LNCAP (cell line): ENCODE data around the gene TBX3.

Experiments
- TF ChIP-seq, protein P1 (sequence below): fragments of 450-650 bp; IDR thresholded peaks from 2 replicates; pipeline ENCODE4 v1.5.1; 2017; ENCODE audit warnings: mild to moderate bottlenecking

Gene TBX3

DNA sequence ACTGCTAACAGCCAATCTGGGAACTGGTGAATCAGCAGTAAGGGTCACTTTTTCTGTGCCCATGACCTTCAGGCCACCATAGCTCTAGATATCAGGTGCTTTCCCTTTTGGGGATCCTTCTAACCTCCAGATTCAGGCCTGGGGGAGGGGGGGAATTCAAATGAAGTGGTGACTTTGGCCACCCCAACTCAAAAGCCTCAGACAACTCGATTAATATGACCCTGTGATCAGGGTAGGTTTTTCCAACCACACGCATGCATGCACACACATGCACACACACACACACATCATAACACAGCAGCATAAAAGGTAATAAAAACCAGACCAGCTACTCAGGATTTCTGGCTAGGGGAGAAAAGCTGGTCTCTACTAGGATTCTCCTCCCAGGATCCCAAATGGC lies 5.3 kb downstream of the TBX3 start:
- TF ChIP-seq, protein P1, sequence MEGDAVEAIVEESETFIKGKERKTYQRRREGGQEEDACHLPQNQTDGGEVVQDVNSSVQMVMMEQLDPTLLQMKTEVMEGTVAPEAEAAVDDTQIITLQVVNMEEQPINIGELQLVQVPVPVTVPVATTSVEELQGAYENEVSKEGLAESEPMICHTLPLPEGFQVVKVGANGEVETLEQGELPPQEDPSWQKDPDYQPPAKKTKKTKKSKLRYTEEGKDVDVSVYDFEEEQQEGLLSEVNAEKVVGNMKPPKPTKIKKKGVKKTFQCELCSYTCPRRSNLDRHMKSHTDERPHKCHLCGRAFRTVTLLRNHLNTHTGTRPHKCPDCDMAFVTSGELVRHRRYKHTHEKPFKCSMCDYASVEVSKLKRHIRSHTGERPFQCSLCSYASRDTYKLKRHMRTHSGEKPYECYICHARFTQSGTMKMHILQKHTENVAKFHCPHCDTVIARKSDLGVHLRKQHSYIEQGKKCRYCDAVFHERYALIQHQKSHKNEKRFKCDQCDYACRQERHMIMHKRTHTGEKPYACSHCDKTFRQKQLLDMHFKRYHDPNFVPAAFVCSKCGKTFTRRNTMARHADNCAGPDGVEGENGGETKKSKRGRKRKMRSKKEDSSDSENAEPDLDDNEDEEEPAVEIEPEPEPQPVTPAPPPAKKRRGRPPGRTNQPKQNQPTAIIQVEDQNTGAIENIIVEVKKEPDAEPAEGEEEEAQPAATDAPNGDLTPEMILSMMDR, result no peak

DNA sequence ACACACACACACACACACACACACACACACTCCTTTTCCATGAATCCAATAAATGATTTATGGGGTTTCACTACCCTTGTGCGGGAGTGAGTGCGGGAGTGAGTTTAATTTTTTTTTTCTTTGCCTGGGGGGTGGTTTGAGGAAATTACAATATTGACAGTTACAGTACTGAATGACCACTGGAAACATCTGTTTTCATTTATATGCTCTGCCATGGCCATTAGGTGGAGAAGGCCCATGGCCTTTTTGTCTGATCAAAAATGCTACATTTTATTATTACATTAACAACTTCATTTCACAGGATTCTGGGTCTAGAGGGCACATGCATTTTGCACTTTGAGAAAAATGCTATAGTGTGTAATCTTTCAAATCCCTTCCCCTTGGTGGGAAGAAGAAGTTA lies 5.9 kb downstream of the TBX3 start:
- TF ChIP-seq, protein P1, result no peak

- TF ChIP-seq, protein P1, result no peak
Observed at GRCh38 chr12:114676142-114676741, 7.7 kb downstream of the TBX3 start.

- TF ChIP-seq, protein P1, result no peak
Observed at GRCh38 chr12:114674251-114675047, 9.5 kb downstream of the TBX3 start.

DNA sequence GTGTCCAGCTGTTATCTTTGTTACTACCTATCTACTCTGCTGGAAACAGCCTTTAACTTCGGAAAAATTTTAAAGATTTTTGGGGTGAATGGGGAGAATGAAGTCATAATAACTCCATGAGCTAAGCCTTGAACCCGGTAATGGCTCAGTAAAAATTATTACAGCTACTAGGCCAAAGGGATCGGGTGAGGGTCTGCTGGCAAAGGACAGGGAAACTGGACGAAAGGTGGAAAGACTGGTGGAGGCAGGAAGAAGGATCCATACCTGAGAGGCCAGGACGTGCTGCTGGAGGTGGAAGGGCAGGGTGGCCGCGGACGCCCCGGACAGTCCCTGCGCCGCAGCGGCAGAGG lies 10.1 kb downstream of the TBX3 start:
- TF ChIP-seq, protein P1, result no peak

DNA sequence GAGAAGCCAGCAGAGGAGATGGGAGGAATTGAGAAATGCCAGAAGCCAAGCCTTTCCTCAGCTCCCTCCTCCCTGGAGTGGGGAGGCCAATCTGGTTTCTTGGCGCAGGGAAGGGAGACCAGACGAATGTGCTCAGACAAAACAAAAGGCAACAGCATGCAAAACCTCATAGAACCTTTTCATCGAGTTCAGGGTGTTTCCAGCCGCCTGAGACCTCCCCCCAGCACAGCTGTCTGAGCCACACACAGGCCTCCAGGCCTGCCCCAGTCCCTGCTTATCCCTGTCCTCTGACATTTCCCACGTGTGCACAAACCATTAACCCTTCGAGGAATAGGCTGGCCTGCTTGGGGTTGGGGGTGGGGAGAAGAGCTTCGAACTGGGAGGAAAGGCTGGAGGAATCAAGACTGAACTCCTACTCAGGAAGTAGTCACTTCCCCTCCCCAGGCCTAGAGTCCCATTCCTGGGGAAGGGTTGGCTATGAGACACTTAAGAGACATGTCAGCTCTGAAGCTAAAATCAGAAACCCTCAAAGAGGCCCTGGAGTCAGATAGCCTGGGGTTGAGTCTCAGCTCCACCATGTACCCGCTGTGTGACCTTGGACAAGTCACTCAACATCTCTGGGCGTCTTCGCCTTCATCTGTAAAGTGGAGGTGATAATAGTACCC lies 10.7 kb downstream of the TBX3 start:
- TF ChIP-seq, protein P1, result no peak

- TF ChIP-seq, protein P1, result no peak
Observed at GRCh38 chr12:114672817-114673168, 11.2 kb downstream of the TBX3 start.
